GM23338 (cell line): ENCODE data around the gene FOXO3. TPM values are rescaled to one million over a fixed set of nuclear protein-coding genes. Genes with fewer than 3 reads are reported as not detected.

Source experiments
- ATAC-seq: fragments of 200-7000 bp; cut with Tn5 transposase; 3 replicates; pipeline ENCODE4 v1.9.1; 2020
- DNase-seq: peaks from one replicate; pipeline ENCODE4 v3.0.0-alpha.2; 2015; ENCODE audit warnings: low spot score
- H2AFZ ChIP-seq: fragments of 200-600 bp; sonication (generic); 2 replicates; pipeline ENCODE4 v1.8.0; 2016; ENCODE audit warnings: antibody characterized with exemption, mild to moderate bottlenecking, moderate library complexity
- H3F3A ChIP-seq: fragments of 200-600 bp; sonication (generic); replicated peaks from 2 replicates; pipeline ENCODE4 v1.8.0; 2017; ENCODE audit warnings: antibody characterized with exemption, mixed run types, low read depth
- H3K27ac ChIP-seq: fragments of 200-600 bp; sonication (generic); 2 replicates; pipeline ENCODE4 v1.6.1; 2016; ENCODE audit warnings: low read depth
- H3K27me3 ChIP-seq: fragments of 200-600 bp; sonication (generic); 2 replicates; pipeline ENCODE4 v1.8.0; 2016; ENCODE audit warnings: mild to moderate bottlenecking, mixed run types, moderate library complexity; ENCODE audit not compliant: insufficient read depth
- H3K36me3 ChIP-seq: fragments of 200-600 bp; sonication (generic); 2 replicates; pipeline ENCODE4 v1.8.0; 2016; ENCODE audit warnings: mild to moderate bottlenecking; ENCODE audit not compliant: insufficient read depth
- H3K4me1 ChIP-seq: fragments of 200-600 bp; sonication (generic); 2 replicates; pipeline ENCODE4 v1.8.0; 2016; ENCODE audit warnings: mild to moderate bottlenecking, moderate library complexity; ENCODE audit not compliant: insufficient read depth
- H3K4me2 ChIP-seq: fragments of 200-600 bp; sonication (generic); 2 replicates; pipeline ENCODE4 v1.7.1; 2017; ENCODE audit warnings: mixed run types
- H3K4me3 ChIP-seq: fragments of 200-600 bp; sonication (generic); 2 replicates; pipeline ENCODE4 v1.6.1; 2016; ENCODE audit warnings: mixed run types
- H3K79me2 ChIP-seq: fragments of 200-600 bp; sonication (generic); replicated peaks from 2 replicates; pipeline ENCODE4 v1.8.0; 2017; ENCODE audit warnings: mild to moderate bottlenecking; ENCODE audit not compliant: insufficient read depth
- H3K9me2 ChIP-seq: fragments of 200-600 bp; sonication (generic); 2 replicates; pipeline ENCODE4 v1.8.0; 2017; ENCODE audit not compliant: insufficient read depth
- H4K20me1 ChIP-seq: fragments of 200-600 bp; sonication (generic); replicated peaks from 2 replicates; pipeline ENCODE4 v1.8.0; 2017; ENCODE audit warnings: mild to moderate bottlenecking; ENCODE audit not compliant: insufficient read depth
- H3K27ac Mint-ChIP-seq: 2 replicates; pipeline ENCODE4 v1.8.0; 2020; ENCODE audit warnings: inconsistent platforms, mild to moderate bottlenecking, moderate library complexity, mixed read lengths
- H3K27me3 Mint-ChIP-seq: 3 replicates; pipeline ENCODE4 v1.8.0; 2022; ENCODE audit warnings: low read depth, mild to moderate bottlenecking, moderate library complexity, mixed read lengths, inconsistent platforms; ENCODE audit not compliant: insufficient read depth, poor library complexity
- H3K36me3 Mint-ChIP-seq: 3 replicates; pipeline ENCODE4 v1.8.0; 2021; ENCODE audit warnings: low read depth, mild to moderate bottlenecking, inconsistent platforms, moderate library complexity, mixed read lengths
- H3K4me1 Mint-ChIP-seq: 3 replicates; pipeline ENCODE4 v1.8.0; 2020; ENCODE audit warnings: mild to moderate bottlenecking, inconsistent platforms, mixed read lengths
- H3K4me3 Mint-ChIP-seq: 3 replicates; pipeline ENCODE4 v1.8.0; 2021; ENCODE audit warnings: moderate library complexity, mild to moderate bottlenecking, inconsistent platforms, mixed read lengths
- H3K9me3 Mint-ChIP-seq: 3 replicates; pipeline ENCODE4 v1.8.0; 2020; ENCODE audit warnings: moderate library complexity, mild to moderate bottlenecking, inconsistent platforms, mixed read lengths
- CREB1 ChIP-seq: fragments of 250-450 bp; sonication (Bioruptor Pico); IDR thresholded peaks from 2 replicates; pipeline ENCODE4 v1.5.0; 2020; ENCODE audit warnings: low read depth, mild to moderate bottlenecking, moderate library complexity
- CTCF ChIP-seq, 2 experiments: fragments of 200-600 bp in 1 of 2; sonication (generic) in 1 of 2; conservative IDR thresholded peaks; 2 replicates each; pipeline versions ENCODE4 v1.5.1 to v1.6.1; 2016 to 2017; ENCODE audit warnings: antibody characterized with exemption in 2 of 2, low read depth in 2 of 2, mild to moderate bottlenecking in 2 of 2, moderate library complexity in 1 of 2
- ETS1 ChIP-seq: IDR thresholded peaks from 2 replicates; pipeline ENCODE4 v1.6.1; 2016; ENCODE audit warnings: antibody characterized with exemption
- EZH2 ChIP-seq: fragments of 200-600 bp; sonication (generic); IDR thresholded peaks from one replicate; pipeline ENCODE4 v1.8.0; 2017; ENCODE audit warnings: antibody characterized with exemption, mild to moderate bottlenecking, low read depth; ENCODE audit not compliant: unreplicated experiment
- EZH2phosphoT487 ChIP-seq: fragments of 200-600 bp; sonication (generic); IDR thresholded peaks from one replicate; pipeline ENCODE4 v1.8.1; 2018; ENCODE audit warnings: antibody characterized with exemption; ENCODE audit not compliant: unreplicated experiment
- NANOG ChIP-seq: IDR thresholded peaks from 2 replicates; pipeline ENCODE4 v1.6.1; 2016; ENCODE audit warnings: antibody characterized with exemption, borderline replicate concordance
- REST ChIP-seq: IDR thresholded peaks from one replicate; pipeline ENCODE4 v1.6.1; 2018; ENCODE audit warnings: antibody characterized with exemption; ENCODE audit not compliant: unreplicated experiment
- ZNF114 ChIP-seq: fragments of 250-450 bp; sonication (Bioruptor Pico); IDR thresholded peaks from 2 replicates; pipeline ENCODE4 v1.5.0; 2020; ENCODE audit warnings: mild to moderate bottlenecking, moderate library complexity
- ZNF331 ChIP-seq: fragments of 250-450 bp; sonication (Bioruptor Pico); IDR thresholded peaks from 2 replicates; pipeline ENCODE4 v1.5.0; 2020; ENCODE audit warnings: low read depth, mild to moderate bottlenecking, moderate library complexity
- ZNF462 ChIP-seq: fragments of 250-450 bp; sonication (Bioruptor Pico); IDR thresholded peaks from 2 replicates; pipeline ENCODE4 v1.5.0; 2020; ENCODE audit warnings: mild to moderate bottlenecking, moderate library complexity
- polyA plus RNA-seq: library from polyadenylated mRNA; unstranded; fragments of >200 nt; fragmentation: Nextera tagmentation; extraction: Ambion mirVana; gene quantifications from 2 replicates; pipeline ENCODE4 v1.2.1, GENCODE V29; 2016
- total RNA-seq: library from RNA; depleted of rRNA; stranded (reverse); fragments of >200 nt; shearing (Covaris generic); gene quantifications from 2 replicates; pipeline ENCODE4 v1.2.3, GENCODE V29; 2014

Gene FOXO3
- total and polyA plus RNA-seq, 2 experiments from 2014 or later = 9.8 to 20.2 TPM

- Histone ChIP-seq H3K36me3 (no peaks in the 10 kb centered on the region; the same call in 1 of the 2 replicates), H3K9me2 (no peaks in the 10 kb centered on the region), H3K4me1 (no peaks in the 10 kb centered on the region), H3K27ac (no peak overlapping the region), H3F3A (no peaks in the 10 kb centered on the region), H3K79me2 (no peaks in the 10 kb centered on the region), H3K27me3 (no peaks in the 10 kb centered on the region), H3K4me3 (no peak overlapping the region), H4K20me1 (no peaks in the 10 kb centered on the region), H3K4me2 (no peak overlapping the region), H2AFZ (no peak overlapping the region)
- TF ChIP-seq ZNF462 (CRISPR knock-in tag) (no peak), EZH2 (no peak), NANOG (no peak), CTCF (conservative IDR thresholded peaks at IDR 0.05; ENCODE audit: low read depth in 2 of 2) (no peak), ZNF331 (CRISPR knock-in tag) (no peak), REST (no peak), EZH2phosphoT487 (no peak), CREB1 (CRISPR knock-in tag) (no peak), ETS1 (no peak), ZNF114 (CRISPR knock-in tag) (no peak)
- peaks cover 6% of the 10 kb centered on the region; the same call in 2 of the 3 replicates for H3K9me3 Mint-ChIP-seq
- peaks cover 7% of the 10 kb centered on the region for H3K27me3 Mint-ChIP-seq
- DNase-seq (no peak), ATAC-seq (peak; percentile 70)
- H3K4me3 Mint-ChIP-seq = no peak overlapping the region
- no peaks in the 10 kb centered on the region; the same call in 2 of the 3 replicates for H3K36me3 Mint-ChIP-seq
- H3K27ac Mint-ChIP-seq = no peak overlapping the region
- peaks cover 14% of the 10 kb centered on the region for H3K4me1 Mint-ChIP-seq
Measured at GRCh38 chr6:108707328-108707976, 146.7 kb downstream of the FOXO3 start.
